WTC11 (cell line): ENCODE results near the gene SLC11A2.

ENCODE experiments used
- CTCF ChIP-seq: fragments of 200-600 bp; IDR thresholded peaks from 2 replicates; pipeline ENCODE4 v1.8.0; 2022; ENCODE audit warnings: antibody characterized with exemption
- NR2C2 ChIP-seq: sonication (generic); formaldehyde crosslinking; IDR thresholded peaks from 2 replicates; pipeline ENCODE4 v1.8.0; 2022; ENCODE audit warnings: mild to moderate bottlenecking, missing genetic modification reagents
- PREB ChIP-seq: sonication (generic); formaldehyde crosslinking; IDR thresholded peaks from 2 replicates; pipeline ENCODE4 v1.8.1; 2022; ENCODE audit warnings: mild to moderate bottlenecking, missing genetic modification reagents, moderate library complexity, borderline replicate concordance
- TEAD4 ChIP-seq: sonication (generic); formaldehyde crosslinking; IDR thresholded peaks from 2 replicates; pipeline ENCODE4 v1.8.0; 2022; ENCODE audit warnings: mild to moderate bottlenecking, missing genetic modification reagents
- ZNF416 ChIP-seq: fragments of 250-450 bp; sonication (Bioruptor Pico); IDR thresholded peaks from 2 replicates; pipeline ENCODE4 v1.9.0; 2021; ENCODE audit warnings: mild to moderate bottlenecking, inconsistent platforms
- TF ChIP-seq, protein P1 (sequence below): sonication (generic); formaldehyde crosslinking; IDR thresholded peaks from 2 replicates; pipeline ENCODE4 v1.8.1; 2023; ENCODE audit warnings: mild to moderate bottlenecking, missing genetic modification reagents, moderate library complexity

GRCh38 chr12:51000245-51000644 lies 25.9 kb downstream of the SLC11A2 start:
- TF ChIP-seq CTCF (no peak), NR2C2 (no peak), ZNF416 (CRISPR knock-in tag) (no peak), PREB (CRISPR knock-in tag) (no peak), TEAD4 (CRISPR knock-in tag) (no peak)
- TF ChIP-seq, protein P1, sequence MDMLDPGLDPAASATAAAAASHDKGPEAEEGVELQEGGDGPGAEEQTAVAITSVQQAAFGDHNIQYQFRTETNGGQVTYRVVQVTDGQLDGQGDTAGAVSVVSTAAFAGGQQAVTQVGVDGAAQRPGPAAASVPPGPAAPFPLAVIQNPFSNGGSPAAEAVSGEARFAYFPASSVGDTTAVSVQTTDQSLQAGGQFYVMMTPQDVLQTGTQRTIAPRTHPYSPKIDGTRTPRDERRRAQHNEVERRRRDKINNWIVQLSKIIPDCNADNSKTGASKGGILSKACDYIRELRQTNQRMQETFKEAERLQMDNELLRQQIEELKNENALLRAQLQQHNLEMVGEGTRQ (CRISPR knock-in tag) = no peak
